HepG2 (cell line): Measurements from ENCODE around the gene IGFLR1. TPM values are rescaled to one million over a fixed set of nuclear protein-coding genes. Genes with fewer than 3 reads are reported as not detected.

Experiments
- CBX2 ChIP-seq, 2 experiments: fragments of 200-600 bp in 1 of 2; sonication (generic); formaldehyde crosslinking in 1 of 2; IDR thresholded peaks; 2 replicates each; pipeline versions ENCODE4 v1.7.0 to v1.8.1; 2018 to 2022; ENCODE audit warnings: low read depth in 2 of 2, low read length in 1 of 2, mild to moderate bottlenecking in 1 of 2, missing genetic modification reagents in 1 of 2
- CEBPG ChIP-seq: IDR thresholded peaks from 2 replicates; pipeline ENCODE4 v1.6.1; 2016
- CSRNP1 ChIP-seq: sonication (generic); formaldehyde crosslinking; IDR thresholded peaks from 2 replicates; pipeline ENCODE4 v1.8.1; 2023; ENCODE audit warnings: mild to moderate bottlenecking, missing genetic modification reagents
- GPN1 ChIP-seq: sonication (generic); formaldehyde crosslinking; IDR thresholded peaks from 2 replicates; pipeline ENCODE4 v1.5.1; 2020; ENCODE audit warnings: missing genetic modification reagents, borderline replicate concordance
- HMG20B ChIP-seq: conservative IDR thresholded peaks from 2 replicates; pipeline ENCODE4 v1.6.1; 2016; ENCODE audit warnings: missing genetic modification reagents, missing compliant biosample characterization
- IRF9 ChIP-seq: sonication (generic); formaldehyde crosslinking; IDR thresholded peaks from 2 replicates; pipeline ENCODE4 v1.8.0; 2022; ENCODE audit warnings: missing genetic modification reagents, mild to moderate bottlenecking, borderline replicate concordance
- JUN ChIP-seq: sonication (generic); formaldehyde crosslinking; IDR thresholded peaks from 2 replicates; pipeline ENCODE4 v1.4.0; 2020; ENCODE audit warnings: mild to moderate bottlenecking, missing genetic modification reagents
- KAT7 ChIP-seq: IDR thresholded peaks from 2 replicates; pipeline ENCODE4 v1.6.1; 2018; ENCODE audit warnings: borderline replicate concordance, missing compliant biosample characterization
- ZFP36 ChIP-seq: fragments of 150-350 bp; IDR thresholded peaks from 2 replicates; pipeline ENCODE4 v1.6.1; 2018; ENCODE audit warnings: borderline replicate concordance, low read length, low read depth; ENCODE audit not compliant: partially characterized antibody
- ZNF224 ChIP-seq: sonication (generic); formaldehyde crosslinking; IDR thresholded peaks from 2 replicates; pipeline ENCODE4 v1.5.0; 2020; ENCODE audit warnings: mild to moderate bottlenecking, missing genetic modification reagents
- ZNF225 ChIP-seq: sonication (generic); formaldehyde crosslinking; IDR thresholded peaks from 2 replicates; pipeline ENCODE4 v1.4.0; 2020; ENCODE audit warnings: mild to moderate bottlenecking, missing genetic modification reagents
- ZNF318 ChIP-seq: sonication (generic); formaldehyde crosslinking; IDR thresholded peaks from 2 replicates; pipeline ENCODE4 v1.4.0; 2020; ENCODE audit warnings: mild to moderate bottlenecking, missing genetic modification reagents
- polyA plus RNA-seq, 8 experiments: library from polyadenylated mRNA; depleted of rRNA in 3 of 8; stranded (reverse) in 7 of 8; unstranded in 1 of 8; fragments of >200 nt; fragmentation: Illumina TruSeq in 4 of 8; extraction: Trizol in 4 of 8; gene quantifications; 2 replicates each; pipeline versions ENCODE4 v1.2.1 to v1.2.3, GENCODE V29; 2011 to 2016; ENCODE audit warnings: low read depth in 4 of 8, missing spikeins in 1 of 8, mixed read lengths in 1 of 8; ENCODE audit not compliant: insufficient read depth in 1 of 8
- total RNA-seq, 5 experiments: library from RNA; depleted of rRNA; stranded (reverse); fragments of >200 nt; fragmentation: Illumina TruSeq; extraction: Trizol; gene quantifications; 2 replicates each; pipeline ENCODE4 v1.2.3, GENCODE V29; 2016; ENCODE audit warnings: low read depth in 1 of 5
- TF ChIP-seq, protein P1 (sequence below): IDR thresholded peaks from 2 replicates; pipeline ENCODE4 v1.4.0; 2020; ENCODE audit warnings: mild to moderate bottlenecking, missing genetic modification reagents

Gene IGFLR1
- total and polyA plus RNA-seq, 2 of the 13 experiments (the other 11 are each of a cell fraction or from before 2014, with no cell fraction given), result 5.4 to 8.9 TPM

DNA sequence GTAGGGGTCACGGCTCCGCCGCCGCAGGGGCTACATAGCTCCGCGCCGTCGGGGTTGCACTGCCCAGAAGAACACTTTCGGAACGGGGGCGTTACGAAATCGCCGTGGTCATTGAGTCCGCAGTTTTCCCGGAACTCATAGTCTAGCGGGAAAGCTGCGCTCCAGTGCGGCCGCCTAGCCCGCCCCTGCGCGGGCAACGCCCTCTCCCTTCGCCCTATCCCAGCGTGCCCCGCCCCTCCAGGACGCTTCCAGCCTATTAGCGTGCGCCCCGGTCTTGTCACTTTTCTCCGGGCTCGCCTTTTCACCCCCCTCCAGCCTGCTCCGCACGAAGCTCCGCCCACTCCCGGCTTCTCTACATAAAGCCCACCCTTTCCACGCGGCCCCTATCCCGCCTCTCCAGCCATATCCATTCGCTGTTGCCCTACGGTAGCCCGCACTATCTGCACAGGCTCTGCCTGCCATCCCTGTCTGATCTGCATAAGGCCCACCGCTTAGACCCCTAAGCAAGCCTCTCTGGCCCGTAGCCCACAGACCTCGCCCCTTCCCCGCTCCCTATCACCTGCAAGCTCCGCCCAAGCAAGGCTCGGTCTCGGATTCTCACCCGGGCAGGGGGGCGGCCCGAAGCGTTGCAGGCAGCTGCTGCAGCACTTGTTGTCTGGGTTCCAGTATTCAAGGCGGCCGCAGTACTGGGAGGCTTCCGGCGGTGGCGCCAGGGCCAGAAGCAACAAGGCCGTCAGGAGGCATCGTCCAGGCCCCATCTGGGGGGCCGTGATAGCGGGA lies 1.6 kb downstream of the IGFLR1 start (continued):
- TF ChIP-seq IRF9 (CRISPR knock-in tag), result no peak; the same call in 1 of the 2 replicates
- TF ChIP-seq KAT7 (CRISPR knock-in tag), result no peak
- TF ChIP-seq, protein P1, sequence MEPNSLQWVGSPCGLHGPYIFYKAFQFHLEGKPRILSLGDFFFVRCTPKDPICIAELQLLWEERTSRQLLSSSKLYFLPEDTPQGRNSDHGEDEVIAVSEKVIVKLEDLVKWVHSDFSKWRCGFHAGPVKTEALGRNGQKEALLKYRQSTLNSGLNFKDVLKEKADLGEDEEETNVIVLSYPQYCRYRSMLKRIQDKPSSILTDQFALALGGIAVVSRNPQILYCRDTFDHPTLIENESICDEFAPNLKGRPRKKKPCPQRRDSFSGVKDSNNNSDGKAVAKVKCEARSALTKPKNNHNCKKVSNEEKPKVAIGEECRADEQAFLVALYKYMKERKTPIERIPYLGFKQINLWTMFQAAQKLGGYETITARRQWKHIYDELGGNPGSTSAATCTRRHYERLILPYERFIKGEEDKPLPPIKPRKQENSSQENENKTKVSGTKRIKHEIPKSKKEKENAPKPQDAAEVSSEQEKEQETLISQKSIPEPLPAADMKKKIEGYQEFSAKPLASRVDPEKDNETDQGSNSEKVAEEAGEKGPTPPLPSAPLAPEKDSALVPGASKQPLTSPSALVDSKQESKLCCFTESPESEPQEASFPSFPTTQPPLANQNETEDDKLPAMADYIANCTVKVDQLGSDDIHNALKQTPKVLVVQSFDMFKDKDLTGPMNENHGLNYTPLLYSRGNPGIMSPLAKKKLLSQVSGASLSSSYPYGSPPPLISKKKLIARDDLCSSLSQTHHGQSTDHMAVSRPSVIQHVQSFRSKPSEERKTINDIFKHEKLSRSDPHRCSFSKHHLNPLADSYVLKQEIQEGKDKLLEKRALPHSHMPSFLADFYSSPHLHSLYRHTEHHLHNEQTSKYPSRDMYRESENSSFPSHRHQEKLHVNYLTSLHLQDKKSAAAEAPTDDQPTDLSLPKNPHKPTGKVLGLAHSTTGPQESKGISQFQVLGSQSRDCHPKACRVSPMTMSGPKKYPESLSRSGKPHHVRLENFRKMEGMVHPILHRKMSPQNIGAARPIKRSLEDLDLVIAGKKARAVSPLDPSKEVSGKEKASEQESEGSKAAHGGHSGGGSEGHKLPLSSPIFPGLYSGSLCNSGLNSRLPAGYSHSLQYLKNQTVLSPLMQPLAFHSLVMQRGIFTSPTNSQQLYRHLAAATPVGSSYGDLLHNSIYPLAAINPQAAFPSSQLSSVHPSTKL (CRISPR knock-in tag), result peak; percentile 11; the same call in 1 of the 2 replicates
- no peak; the same call in 1 of the 2 replicates for TF ChIP-seq ZNF318 (CRISPR knock-in tag)
- TF ChIP-seq ZNF224 (CRISPR knock-in tag), result peak; percentile 86; the same call in 1 of the 2 replicates
- TF ChIP-seq JUN, result no peak
- peak; percentile 42; the same call in 1 of the 2 replicates for TF ChIP-seq CSRNP1 (CRISPR knock-in tag)
- no peak for TF ChIP-seq CBX2 (IDR thresholded peaks at IDR 0.05; ENCODE audit: low read depth, low read length)
- TF ChIP-seq CBX2 (CRISPR knock-in tag; IDR thresholded peaks at IDR 0.05; ENCODE audit: low read depth), result no peak
- no peak for TF ChIP-seq ZNF225 (CRISPR knock-in tag)
- peak; percentile 42; the same call in 1 of the 2 replicates for TF ChIP-seq HMG20B (CRISPR knock-in tag)
- TF ChIP-seq CEBPG (CRISPR knock-in tag), result peak; percentile 90
- no peak for TF ChIP-seq GPN1
- TF ChIP-seq ZFP36, result no peak
